ENCODE measurements around the gene BRSK2. TPM values are rescaled to one million over a fixed set of nuclear protein-coding genes. Genes with fewer than 3 reads are reported as not detected.

BRSK2 gene
- polyA plus RNA-seq, 1 of the 3 experiments (the other 2 are of a cell fraction), result 0.64 TPM

Other genes starting within 250 kb of the BRSK2 start
- gene MUC5AC, start 232.0 kb upstream of the BRSK2 start, polyA plus RNA-seq (2012; rRNA removed), result not detected in 2 replicates
- not detected in 2 replicates for gene MUC5B, start 166.9 kb upstream of the BRSK2 start, polyA plus RNA-seq (2012; rRNA removed)
- gene TOLLIP, start 80.3 kb upstream of the BRSK2 start, polyA plus RNA-seq (2012; rRNA removed), result 42.6 and 55.4 TPM in 2 replicates
- 45.8 and 52.1 TPM in 2 replicates for gene MOB2, start 96.8 kb downstream of the BRSK2 start, polyA plus RNA-seq (2012; rRNA removed)
- gene DUSP8, start 182.3 kb downstream of the BRSK2 start, polyA plus RNA-seq (2012; rRNA removed), result 2.0 and 2.2 TPM in 2 replicates
- not detected in 2 replicates for gene KRTAP5-1, start 195.3 kb downstream of the BRSK2 start, polyA plus RNA-seq (2012; rRNA removed)
- gene KRTAP5-2, start 208.4 kb downstream of the BRSK2 start, polyA plus RNA-seq (2012; rRNA removed), result not detected in 2 replicates
- gene KRTAP5-3, start 218.5 kb downstream of the BRSK2 start, polyA plus RNA-seq (2012; rRNA removed), result not detected in 2 replicates
- gene KRTAP5-4, start 232.2 kb downstream of the BRSK2 start, polyA plus RNA-seq (2012; rRNA removed), result not detected in 2 replicates
- gene KRTAP5-5, start 239.8 kb downstream of the BRSK2 start, polyA plus RNA-seq (2012; rRNA removed), result not detected in 2 replicates